B cell (primary cell): ENCODE measurements around the gene HELB. TPM values are rescaled to one million over a fixed set of nuclear protein-coding genes. Genes with fewer than 3 reads are reported as not detected.

Experiments
- ATAC-seq: fragments of 200-7000 bp; cut with Tn5 transposase; one replicate; pipeline ENCODE4 v1.10.0; 2021; ENCODE audit warnings: low read depth, mild to moderate bottlenecking, moderate number of reproducible peaks, moderate library complexity
- CTCF ChIA-PET: fragments of 350-600 bp; sonication (Branson Sonifier 250); formaldehyde crosslinking; loops from one replicate; lab custom pipeline; 2021; ENCODE audit warnings: antibody characterized with exemption, inconsistent platforms; lab: Charles Lee
- POLR2A ChIA-PET: fragments of 350-600 bp; sonication (Branson Sonifier 250); formaldehyde crosslinking; loops from one replicate; lab custom pipeline; 2021; ENCODE audit warnings: antibody characterized with exemption; lab: Charles Lee
- DNase-seq: peaks from one replicate; pipeline ENCODE4 v3.0.0; 2013
- H2AFZ ChIP-seq: 2 replicates; pipeline ENCODE4 v1.6.1; 2012; ENCODE audit warnings: mild to moderate bottlenecking, low read depth, low read length; ENCODE audit not compliant: insufficient read depth, poor library complexity, severe bottlenecking
- H3K27ac ChIP-seq, 2 donors: 1 replicate in 1 of 2; 2 replicates in 1 of 2; pipeline ENCODE4 v1.5.1; 2012 to 2013; ENCODE audit warnings: low read length in 2 of 2, mild to moderate bottlenecking in 2 of 2, moderate library complexity in 1 of 2
- H3K27me3 ChIP-seq, 4 experiments: fragments of 200-600 bp in 1 of 4; sonication (generic) in 1 of 4; replicated peaks in 1 of 4; 1 replicate in 2 of 4; 2 replicates in 2 of 4; pipeline versions ENCODE4 v1.6.1 to v1.7.0; 2013 to 2016; ENCODE audit warnings: low read length in 3 of 4, mild to moderate bottlenecking in 2 of 4, mixed read lengths in 1 of 4, moderate library complexity in 1 of 4; ENCODE audit not compliant: insufficient read depth in 4 of 4, control insufficient read depth in 3 of 4; ENCODE audit errors: control extremely low read depth in 1 of 4
- H3K36me3 ChIP-seq, 2 experiments: replicated peaks in 1 of 2; 1 replicate in 1 of 2; 2 replicates in 1 of 2; pipeline versions ENCODE4 v1.6.1 to v1.7.1; 2013; ENCODE audit warnings: low read length in 1 of 2; ENCODE audit not compliant: insufficient read depth in 2 of 2, control insufficient read depth in 1 of 2; ENCODE audit errors: control extremely low read depth in 1 of 2, extremely low read depth in 1 of 2
- H3K4me1 ChIP-seq, 2 donors: fragments of 200-600 bp in 1 of 2; sonication (generic) in 1 of 2; 1 replicate in 1 of 2; 2 replicates in 1 of 2; pipeline versions ENCODE4 v1.5.1 to v1.6.1; 2013 to 2017; ENCODE audit warnings: low read length in 2 of 2; ENCODE audit not compliant: control insufficient read depth in 2 of 2, insufficient read depth in 2 of 2
- H3K4me2 ChIP-seq: replicated peaks from 2 replicates; pipeline ENCODE3; 2012; ENCODE audit warnings: mild to moderate bottlenecking, low read depth, low read length; ENCODE audit not compliant: poor library complexity, severe bottlenecking
- H3K4me3 ChIP-seq, 5 experiments: fragments of 200-600 bp in 1 of 5; sonication (generic) in 1 of 5; 1 replicate in 3 of 5; 2 replicates in 2 of 5; pipeline versions ENCODE4 v1.5.1 to v1.7.0; 2011 to 2016; ENCODE audit warnings: low read length in 4 of 5, mild to moderate bottlenecking in 4 of 5, low read depth in 2 of 5, control low read depth in 1 of 5, moderate library complexity in 1 of 5; ENCODE audit not compliant: insufficient read depth in 1 of 5; ENCODE audit errors: control extremely low read depth in 1 of 5, extremely low read depth in 1 of 5
- H3K79me2 ChIP-seq: fragments of 200-600 bp; sonication (generic); one replicate; pipeline ENCODE4 v1.6.0; 2016; ENCODE audit warnings: low read length; ENCODE audit not compliant: control insufficient read depth, insufficient read depth
- H3K9ac ChIP-seq: fragments of 200-600 bp; sonication (generic); 2 replicates; pipeline ENCODE4 v1.6.1; 2017; ENCODE audit warnings: mild to moderate bottlenecking, low read length, moderate library complexity
- H3K9me3 ChIP-seq, 3 donors: one replicate each; pipeline versions ENCODE4 v1.6.1 to v1.7.1; 2013; ENCODE audit warnings: low read length in 2 of 3; ENCODE audit not compliant: control insufficient read depth in 2 of 3, insufficient read depth in 1 of 3; ENCODE audit errors: control extremely low read depth in 1 of 3
- H4K20me1 ChIP-seq: 2 replicates; pipeline ENCODE4 v1.6.0; 2012; ENCODE audit warnings: mild to moderate bottlenecking, low read length; ENCODE audit not compliant: insufficient read depth, control insufficient read depth, poor library complexity, severe bottlenecking
- H3K27ac Mint-ChIP-seq: one replicate; pipeline ENCODE4 v1.8.0; 2021; ENCODE audit warnings: mixed read lengths
- H3K27me3 Mint-ChIP-seq: one replicate; pipeline ENCODE4 v1.8.0; 2021; ENCODE audit warnings: mixed read lengths
- H3K4me1 Mint-ChIP-seq: one replicate; pipeline ENCODE4 v1.8.0; 2021; ENCODE audit warnings: mixed read lengths
- H3K4me3 Mint-ChIP-seq: one replicate; pipeline ENCODE4 v1.8.0; 2021; ENCODE audit warnings: mixed read lengths
- H3K9me3 Mint-ChIP-seq: one replicate; pipeline ENCODE4 v1.8.0; 2022; ENCODE audit warnings: mixed read lengths; ENCODE audit not compliant: insufficient read depth
- EZH2 ChIP-seq: IDR thresholded peaks from 2 replicates; pipeline ENCODE4 v1.6.1; 2012; ENCODE audit warnings: borderline replicate concordance, low read depth, mild to moderate bottlenecking, moderate library complexity, low read length; ENCODE audit not compliant: insufficient read depth, poor library complexity, severe bottlenecking
- WGBS: methylation state at CpG from one replicate; pipeline ENCODE4 v1.1.5; 2013; ENCODE audit warnings: missing lambda C conversion rate; ENCODE audit not compliant: insufficient coverage; 5-methylcytosine and 5-hydroxymethylcytosine counted together
- intact Hi-C: fragments of 100-400 bp; cut with micrococcal nuclease; formaldehyde crosslinking; loops from one replicate; pipeline ENCODE4 v1.10.0; 2022
- polyA plus RNA-seq: library from polyadenylated mRNA; depleted of rRNA; stranded (reverse); fragments of >200 nt; gene quantifications from 2 replicates; pipeline ENCODE4 v1.2.3, GENCODE V29; 2012
- total RNA-seq, 2 donors: library from RNA; stranded (reverse); fragments of 120-200 nt in 1 of 2; gene quantifications; 1 replicate in 1 of 2; 2 replicates in 1 of 2; pipeline versions ENCODE4 v1.2.3 to v1.2.4, GENCODE V29; 2013 to 2022
- TF ChIP-seq, protein P1 (sequence below): fragments of 200-600 bp; IDR thresholded peaks from one replicate; pipeline ENCODE4 v1.8.0; 2022; ENCODE audit warnings: antibody characterized with exemption, mild to moderate bottlenecking

The HELB gene
- total and polyA plus RNA-seq, 2 donors (not counting 1 experiment from before 2014, with no cell fraction given), result 2.4 to 10.0 TPM

DNA sequence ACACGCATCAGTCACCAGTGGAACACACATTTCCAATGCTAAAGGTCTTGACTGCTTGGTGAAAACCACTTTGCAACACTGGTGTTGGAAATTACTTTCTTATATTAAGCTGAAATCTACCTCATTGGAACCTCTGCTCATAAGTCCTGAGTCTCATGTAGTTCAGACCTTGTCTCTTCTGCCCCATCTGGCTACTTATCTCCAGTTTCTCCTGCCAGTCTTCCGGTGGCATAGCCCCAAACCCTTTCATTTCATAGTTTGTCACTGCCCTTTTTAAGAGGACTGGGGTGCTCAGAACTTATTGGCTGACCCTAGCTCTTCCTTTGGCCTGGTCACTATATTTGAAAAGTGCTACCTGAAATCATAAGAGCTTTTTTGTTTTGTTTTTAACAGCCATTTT lies 43.7 kb downstream of the HELB start:
- intact Hi-C loops, result no loop called here
- H3K27me3 ChIP-seq, result no peaks in the 10 kb centered on the region
- H3K9me3 ChIP-seq, result peaks cover 0 to 12% (median 0%) of the 10 kb centered on the region in 3 donors
- H3K4me1 ChIP-seq, result no peaks in the 10 kb centered on the region
- CTCF ChIA-PET, result interaction anchor here (0.9 kb wide), 1 partner anchor 63 kb away, joined by 3 read pairs; no protein-coding TSS in a partner anchor
- no peaks in the 10 kb centered on the region for H3K79me2 ChIP-seq
- no peak overlapping the region for H3K4me3 ChIP-seq
- H3K4me2 ChIP-seq, result no peak overlapping the region
- DNase-seq (no peak), ATAC-seq (no peak)
- no peak overlapping the region for H3K27ac Mint-ChIP-seq
- H3K27me3 Mint-ChIP-seq, result no peaks in the 10 kb centered on the region
- no peak overlapping the region for H2AFZ ChIP-seq
- POLR2A ChIA-PET, result no interaction called here
- WGBS, result 100% methylated on average over 1 of the region's 2 CpGs
- no peak overlapping the region for H3K27ac ChIP-seq
- peaks cover 5% of the 10 kb centered on the region for H3K9me3 Mint-ChIP-seq
- H4K20me1 ChIP-seq, result no peaks in the 10 kb centered on the region
- H3K36me3 ChIP-seq, result peaks cover 0 to 13% of the 10 kb centered on the region in 2 experiments
- H3K4me1 Mint-ChIP-seq, result no peaks in the 10 kb centered on the region
- no peak for TF ChIP-seq EZH2
- TF ChIP-seq, protein P1, sequence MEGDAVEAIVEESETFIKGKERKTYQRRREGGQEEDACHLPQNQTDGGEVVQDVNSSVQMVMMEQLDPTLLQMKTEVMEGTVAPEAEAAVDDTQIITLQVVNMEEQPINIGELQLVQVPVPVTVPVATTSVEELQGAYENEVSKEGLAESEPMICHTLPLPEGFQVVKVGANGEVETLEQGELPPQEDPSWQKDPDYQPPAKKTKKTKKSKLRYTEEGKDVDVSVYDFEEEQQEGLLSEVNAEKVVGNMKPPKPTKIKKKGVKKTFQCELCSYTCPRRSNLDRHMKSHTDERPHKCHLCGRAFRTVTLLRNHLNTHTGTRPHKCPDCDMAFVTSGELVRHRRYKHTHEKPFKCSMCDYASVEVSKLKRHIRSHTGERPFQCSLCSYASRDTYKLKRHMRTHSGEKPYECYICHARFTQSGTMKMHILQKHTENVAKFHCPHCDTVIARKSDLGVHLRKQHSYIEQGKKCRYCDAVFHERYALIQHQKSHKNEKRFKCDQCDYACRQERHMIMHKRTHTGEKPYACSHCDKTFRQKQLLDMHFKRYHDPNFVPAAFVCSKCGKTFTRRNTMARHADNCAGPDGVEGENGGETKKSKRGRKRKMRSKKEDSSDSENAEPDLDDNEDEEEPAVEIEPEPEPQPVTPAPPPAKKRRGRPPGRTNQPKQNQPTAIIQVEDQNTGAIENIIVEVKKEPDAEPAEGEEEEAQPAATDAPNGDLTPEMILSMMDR, result no peak
- no peak overlapping the region for H3K4me3 Mint-ChIP-seq
- no peak overlapping the region for H3K9ac ChIP-seq

DNA sequence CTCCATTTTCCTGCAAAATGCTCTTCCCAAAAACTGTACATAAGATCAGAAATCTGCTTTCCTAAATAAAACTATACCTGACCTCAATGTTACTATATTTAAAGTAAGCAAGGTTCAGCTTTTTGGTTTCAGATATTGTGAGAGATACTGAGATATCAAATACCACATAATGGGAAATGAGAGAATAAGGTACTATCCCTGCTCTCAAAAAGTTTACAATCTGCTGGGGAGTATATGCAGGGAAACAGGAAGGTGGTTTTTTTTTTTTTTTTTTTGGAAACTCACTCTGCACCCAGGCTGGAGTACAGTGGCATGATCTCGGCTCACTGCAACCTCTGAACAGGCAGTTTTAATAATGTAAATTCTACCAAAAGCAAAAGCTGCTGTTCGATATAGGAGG lies 49.0 kb downstream of the HELB start:
- Mint-ChIP-seq H3K27ac (no peak overlapping the region), H3K27me3 (no peaks in the 10 kb centered on the region), H3K9me3 (no peaks in the 10 kb centered on the region), H3K4me3 (no peak overlapping the region), H3K4me1 (no peaks in the 10 kb centered on the region)
- ChIA-PET POLR2A (no interaction called here), CTCF (interaction anchor here (3.5 to 6.8 kb wide), 2 partner anchors 344 to 358 kb away, joined by 13 to 109 read pairs; no protein-coding TSS in a partner anchor)
- WGBS, result 100% methylated on average over 1 of the region's 2 CpGs
- TF ChIP-seq, protein P1, result no peak
- TF ChIP-seq EZH2, result no peak
- H3K9me3 ChIP-seq, result no peaks in the 10 kb centered on the region
- no peaks in the 10 kb centered on the region for H3K4me1 ChIP-seq
- H3K27me3 ChIP-seq, result no peaks in the 10 kb centered on the region
- H3K4me2 ChIP-seq, result no peak overlapping the region
- H2AFZ ChIP-seq, result no peak overlapping the region
- H4K20me1 ChIP-seq, result no peaks in the 10 kb centered on the region
- intact Hi-C loops, result loop anchor here (5.0 kb wide), 1 partner anchor 361 kb away; no protein-coding TSS in a partner anchor
- no peaks in the 10 kb centered on the region for H3K79me2 ChIP-seq
- H3K4me3 ChIP-seq, result no peak overlapping the region
- H3K27ac ChIP-seq, result no peak overlapping the region
- DNase-seq, result no peak
- no peak overlapping the region for H3K9ac ChIP-seq
- peaks cover 0 to 3% of the 10 kb centered on the region in 2 experiments for H3K36me3 ChIP-seq
- no peak for ATAC-seq
